GM12892 (cell line): Measurements from ENCODE around the gene C6orf132.

Experiments used
- POLR2A ChIP-seq: IDR thresholded peaks from 2 replicates; pipeline ENCODE4 v1.6.1; 2011; ENCODE audit warnings: low read depth, low read length, control low read depth
- TAF1 ChIP-seq: IDR thresholded peaks from 2 replicates; pipeline ENCODE4 v1.6.1; 2011; ENCODE audit warnings: low read depth, mild to moderate bottlenecking, control low read depth, low read length, borderline replicate concordance

- TF ChIP-seq TAF1 (no peak), POLR2A (no peak)
Measured at GRCh38 chr6:42073287-42073686, 69.1 kb downstream of the C6orf132 start.
